ENCODE data around the gene RAB25. TPM values are rescaled to one million over a fixed set of nuclear protein-coding genes. Genes with fewer than 3 reads are reported as not detected.

RAB25 gene
- total and polyA plus RNA-seq, 2 of the 13 experiments (the other 11 are each of a cell fraction or from before 2014, with no cell fraction given): 0.20 to 0.22 TPM

DNA sequence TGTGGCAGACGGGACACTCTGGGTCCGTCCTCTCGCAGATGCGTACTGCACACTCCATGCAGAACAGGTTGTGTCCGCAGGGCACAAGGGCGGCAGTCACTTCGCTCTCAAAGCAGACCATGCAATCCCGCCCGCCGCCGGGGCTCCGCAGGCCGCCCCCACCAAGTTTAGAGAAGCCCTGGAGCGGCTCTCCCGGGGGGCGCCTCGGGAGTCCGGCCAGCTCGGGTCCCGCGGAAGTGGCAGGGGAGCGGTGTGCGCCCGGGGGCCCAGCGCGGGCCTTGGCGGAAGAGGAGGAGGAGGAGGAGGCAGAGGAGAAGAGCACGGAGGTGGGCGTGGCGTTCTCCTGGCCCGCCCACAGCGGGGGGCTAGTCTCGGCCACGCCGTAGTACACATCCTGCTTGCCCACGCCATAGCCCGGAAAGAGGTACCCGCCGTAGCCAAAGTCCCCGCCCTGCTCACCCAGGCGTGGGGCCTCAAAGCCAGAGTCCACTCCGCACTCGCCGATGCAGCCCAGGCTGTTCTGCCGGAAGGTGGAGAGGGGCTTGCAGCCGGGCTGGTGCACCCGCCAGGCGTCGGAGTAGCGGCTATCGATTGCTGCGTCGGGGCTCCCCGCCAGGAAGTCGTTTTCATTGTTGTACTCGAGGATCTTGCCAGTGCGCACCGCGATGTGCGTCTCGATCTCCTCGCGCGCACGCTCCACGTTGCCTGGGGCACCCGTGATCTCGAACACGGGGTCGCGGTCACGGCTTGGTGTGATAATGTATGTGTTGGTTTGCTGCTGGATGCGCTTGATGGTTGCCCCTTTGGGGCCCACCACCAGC, 15.9 kb downstream of the RAB25 start:
- TF ChIP-seq, protein P1, sequence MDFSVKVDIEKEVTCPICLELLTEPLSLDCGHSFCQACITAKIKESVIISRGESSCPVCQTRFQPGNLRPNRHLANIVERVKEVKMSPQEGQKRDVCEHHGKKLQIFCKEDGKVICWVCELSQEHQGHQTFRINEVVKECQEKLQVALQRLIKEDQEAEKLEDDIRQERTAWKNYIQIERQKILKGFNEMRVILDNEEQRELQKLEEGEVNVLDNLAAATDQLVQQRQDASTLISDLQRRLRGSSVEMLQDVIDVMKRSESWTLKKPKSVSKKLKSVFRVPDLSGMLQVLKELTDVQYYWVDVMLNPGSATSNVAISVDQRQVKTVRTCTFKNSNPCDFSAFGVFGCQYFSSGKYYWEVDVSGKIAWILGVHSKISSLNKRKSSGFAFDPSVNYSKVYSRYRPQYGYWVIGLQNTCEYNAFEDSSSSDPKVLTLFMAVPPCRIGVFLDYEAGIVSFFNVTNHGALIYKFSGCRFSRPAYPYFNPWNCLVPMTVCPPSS (IDR thresholded peaks at IDR 0.05): no peak
- TF ChIP-seq ZBTB38 (CRISPR knock-in tag; IDR thresholded peaks at IDR 0.05) (peak; percentile 82), ZNF558 (CRISPR knock-in tag; IDR thresholded peaks at IDR 0.05; ENCODE audit: borderline replicate concordance) (no peak), RBFOX2 (IDR thresholded peaks at IDR 0.05; ENCODE audit: low read depth, low read length) (peak; percentile 18; the same call in 1 of the 2 replicates), NKX3-1 (CRISPR knock-in tag; IDR thresholded peaks at IDR 0.05) (no peak)
- peaks cover 5 to 14% of the 10 kb centered on the region in 2 experiments; a peak in 4 of 5 replicates for H3K36me3 ChIP-seq (replicated peaks in 1 of 2; ENCODE audit: control insufficient read depth in 1 of 2, insufficient read depth in 2 of 2, low read length in 2 of 2)
- in situ Hi-C loops (cut with HindIII; ENCODE audit: extremely low pct_ligation_motif_present, low pct_unique_long_range_greater_than_20kb) (no loop called here), intact Hi-C loops (cut with micrococcal nuclease; ENCODE audit: unreplicated experiment) (no loop called here)
- no peak overlapping the region for H3K4me2 ChIP-seq (ENCODE audit: low read depth, low read length)
- peaks cover 17% of the 10 kb centered on the region for H3K79me2 ChIP-seq (ENCODE audit: insufficient read depth, low read length)
- no peak for DNase-seq (ENCODE audit: low spot score)
- H2AFZ ChIP-seq (ENCODE audit: low read length): no peak overlapping the region
- FAIRE-seq: no peak
- WGBS (ENCODE audit: low lambda C conversion rate): 97% methylated on average over 65 of the region's 73 CpGs
- ATAC-seq: no peak
- H3K4me3 ChIP-seq (replicated peaks in 1 of 3; ENCODE audit: insufficient read depth in 1 of 3, low read depth in 2 of 3, low read length in 3 of 3): no peak overlapping the region
- no peaks in the 10 kb centered on the region for H3K27me3 ChIP-seq (ENCODE audit: control insufficient read depth in 1 of 2, insufficient read depth in 2 of 2, low read length in 2 of 2)
- no peak overlapping the region for H3K27ac ChIP-seq (ENCODE audit: extremely low read length, insufficient read depth, low read length)
- peaks cover 2% of the 10 kb centered on the region; the same call in 1 of the 2 replicates for H4K20me1 ChIP-seq (ENCODE audit: insufficient read depth, low read length)
- BruUV-seq (replicated peaks): no TSS peak
- no peak overlapping the region for H3K9ac ChIP-seq (ENCODE audit: insufficient read depth, low read depth, low read length)
- ChIA-PET CTCF (ENCODE audit: low intra/inter-chr PET ratio, low total read pairs) (no interaction called here), POLR2A (no interaction called here)
- peaks cover 49% of the 10 kb centered on the region for H3K4me1 ChIP-seq (ENCODE audit: insufficient read depth, low read length)
- H3K9me3 ChIP-seq (ENCODE audit: low read length): no peaks in the 10 kb centered on the region

DNA sequence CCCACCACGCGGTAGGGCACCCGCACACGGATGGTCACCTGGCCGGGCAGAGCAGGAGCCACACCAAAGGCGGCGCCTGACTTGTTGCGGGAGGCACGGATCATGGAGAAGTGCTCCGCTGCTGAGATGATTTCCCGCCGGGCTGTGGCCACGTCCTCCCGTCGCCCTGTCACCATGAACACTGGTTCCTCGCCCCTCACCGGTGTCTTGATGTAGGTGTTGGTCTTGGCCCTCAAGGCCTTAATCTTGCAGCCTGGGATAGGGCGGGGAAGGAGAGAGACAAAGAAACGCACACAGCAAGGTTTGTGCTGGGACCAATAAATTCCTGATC, 16.4 kb downstream of the RAB25 start:
- BruUV-seq (replicated peaks): no TSS peak
- no peak overlapping the region for H3K27ac ChIP-seq (ENCODE audit: extremely low read length, insufficient read depth, low read length)
- H3K4me1 ChIP-seq (ENCODE audit: insufficient read depth, low read length): peaks cover 48% of the 10 kb centered on the region
- no peak for FAIRE-seq
- WGBS (ENCODE audit: low lambda C conversion rate): 94% methylated on average over 7 of the region's 19 CpGs
- peaks cover 17% of the 10 kb centered on the region for H3K79me2 ChIP-seq (ENCODE audit: insufficient read depth, low read length)
- intact Hi-C loops (cut with micrococcal nuclease; ENCODE audit: unreplicated experiment) (no loop called here), in situ Hi-C loops (cut with HindIII; ENCODE audit: extremely low pct_ligation_motif_present, low pct_unique_long_range_greater_than_20kb) (no loop called here)
- no peak for DNase-seq (ENCODE audit: low spot score)
- no peak overlapping the region for H3K9ac ChIP-seq (ENCODE audit: insufficient read depth, low read depth, low read length)
- no peak for ATAC-seq
- no peak overlapping the region for H3K4me3 ChIP-seq (replicated peaks in 1 of 3; ENCODE audit: insufficient read depth in 1 of 3, low read depth in 2 of 3, low read length in 3 of 3)
- POLR2A ChIA-PET: no interaction called here
- no peak overlapping the region for H2AFZ ChIP-seq (ENCODE audit: low read length)
- H4K20me1 ChIP-seq (ENCODE audit: insufficient read depth, low read length): peaks cover 2% of the 10 kb centered on the region; the same call in 1 of the 2 replicates
- peaks cover 5 to 14% of the 10 kb centered on the region in 2 experiments; a peak in 4 of 5 replicates for H3K36me3 ChIP-seq (replicated peaks in 1 of 2; ENCODE audit: control insufficient read depth in 1 of 2, insufficient read depth in 2 of 2, low read length in 2 of 2)
- no peaks in the 10 kb centered on the region for H3K9me3 ChIP-seq (ENCODE audit: low read length)
- CTCF ChIA-PET (ENCODE audit: low intra/inter-chr PET ratio, low total read pairs): no interaction called here
- H3K4me2 ChIP-seq (ENCODE audit: low read depth, low read length): no peak overlapping the region
- no peaks in the 10 kb centered on the region for H3K27me3 ChIP-seq (ENCODE audit: control insufficient read depth in 1 of 2, insufficient read depth in 2 of 2, low read length in 2 of 2)
- no peak for TF ChIP-seq SOX13 (IDR thresholded peaks at IDR 0.05)
- TF ChIP-seq SOX13 (CRISPR knock-in tag; conservative IDR thresholded peaks at IDR 0.05 in 1 of 2, IDR thresholded peaks at IDR 0.05 in 1 of 2): no peak
- TF ChIP-seq THAP11 (CRISPR knock-in tag; IDR thresholded peaks at IDR 0.05): no peak
- no peak for TF ChIP-seq HOXD1 (CRISPR knock-in tag; IDR thresholded peaks at IDR 0.05)
- no peak for TF ChIP-seq SIX4 (CRISPR knock-in tag; IDR thresholded peaks at IDR 0.05)
- no peak for TF ChIP-seq CHD4 (IDR thresholded peaks at IDR 0.05; ENCODE audit: borderline replicate concordance, low read length)
- TF ChIP-seq TBX2 (CRISPR knock-in tag; IDR thresholded peaks at IDR 0.05; ENCODE audit: borderline replicate concordance): no peak
- TF ChIP-seq ASH2L (IDR thresholded peaks at IDR 0.05; ENCODE audit: insufficient read length, low read depth, low read length): no peak
- TF ChIP-seq, protein P2, sequence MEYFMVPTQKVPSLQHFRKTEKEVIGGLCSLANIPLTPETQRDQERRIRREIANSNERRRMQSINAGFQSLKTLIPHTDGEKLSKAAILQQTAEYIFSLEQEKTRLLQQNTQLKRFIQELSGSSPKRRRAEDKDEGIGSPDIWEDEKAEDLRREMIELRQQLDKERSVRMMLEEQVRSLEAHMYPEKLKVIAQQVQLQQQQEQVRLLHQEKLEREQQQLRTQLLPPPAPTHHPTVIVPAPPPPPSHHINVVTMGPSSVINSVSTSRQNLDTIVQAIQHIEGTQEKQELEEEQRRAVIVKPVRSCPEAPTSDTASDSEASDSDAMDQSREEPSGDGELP (IDR thresholded peaks at IDR 0.05; ENCODE audit: borderline replicate concordance, low read depth): no peak
- TF ChIP-seq JUNB (CRISPR knock-in tag; IDR thresholded peaks at IDR 0.05; ENCODE audit: borderline replicate concordance): no peak
